ENCODE results near the gene TMEM258.

TMEM258 gene

GRCh38 chr11:61820174-61820573 lies 27.8 kb upstream of the TMEM258 start:
- no peak for TF ChIP-seq CTCF (IDR thresholded peaks at IDR 0.05)
- H3K27ac ChIP-seq = 0 out of 2 replicates have a peak overlapping the region, but pooled peaks have one; percentile 6

- peak overlapping the region; percentile 99 for H3K27ac ChIP-seq
Measured at GRCh38 chr11:61817471-61818202, 25.2 kb upstream of the TMEM258 start.

GRCh38 chr11:61816736-61817455 lies 24.5 kb upstream of the TMEM258 start, which contains the start of gene FADS1:
TSS of gene FADS1 (minus strand) at chr11:61817003. CDS start at chr11:61816929, 74 bp downstream.
- TF ChIP-seq ZFX (IDR thresholded peaks at IDR 0.05; ENCODE audit: borderline replicate concordance) (no peak), CTCF (IDR thresholded peaks at IDR 0.05) (peak; percentile 74)
- H3K27ac ChIP-seq = peak within 1 kb of the TSS; percentile 99

More at GRCh38 chr11:61817471-61818202, 25.2 kb upstream of the TMEM258 start:
- TF ChIP-seq CTCF (IDR thresholded peaks at IDR 0.05) = no peak

GRCh38 chr11:61815790-61816735 lies 23.7 kb upstream of the TMEM258 start:
- TF ChIP-seq ZFX (IDR thresholded peaks at IDR 0.05; ENCODE audit: borderline replicate concordance) (no peak), CTCF (IDR thresholded peaks at IDR 0.05) (no peak)
- peak overlapping the region; percentile 99 for H3K27ac ChIP-seq

- H3K27ac ChIP-seq = peak overlapping the region; percentile 99
- TF ChIP-seq CTCF (IDR thresholded peaks at IDR 0.05) (no peak), ZFX (IDR thresholded peaks at IDR 0.05; ENCODE audit: borderline replicate concordance) (no peak)
Measured at GRCh38 chr11:61814958-61815789, 22.8 kb upstream of the TMEM258 start.

GRCh38 chr11:61814247-61814957 lies 22.0 kb upstream of the TMEM258 start:
- no peak for TF ChIP-seq ZFX (IDR thresholded peaks at IDR 0.05; ENCODE audit: borderline replicate concordance)
- no peak for TF ChIP-seq CTCF (IDR thresholded peaks at IDR 0.05)
- H3K27ac ChIP-seq = peak overlapping the region; percentile 99
